ENCODE measurements around the gene NR0B1.

NR0B1 gene

GRCh38 chrX:30309139-30309571 lies at the start of gene NR0B1:
Gene NR0B1, minus strand, starts transcription at chrX:30309390. Its CDS starts 27 bp downstream, at chrX:30309363.
- DNase-seq: peak; percentile 77 to 88 (median 82)

GRCh38 chrX:30349946-30350345 lies 40.8 kb upstream of the NR0B1 start:
- DNase-seq: no peak

GRCh38 chrX:30343206-30343605 lies 34.0 kb upstream of the NR0B1 start:
- no peak for DNase-seq

GRCh38 chrX:30340753-30341152 lies 31.6 kb upstream of the NR0B1 start:
- DNase-seq: no peak

- no peak for DNase-seq
Measured at GRCh38 chrX:30327762-30328161, 18.6 kb upstream of the NR0B1 start.

GRCh38 chrX:30317308-30317707 lies 8.1 kb upstream of the NR0B1 start:
- no peak for DNase-seq

- peak; percentile 46 to 93 (median 64) for DNase-seq
Measured at GRCh38 chrX:30313322-30313721, 4.1 kb upstream of the NR0B1 start.

GRCh38 chrX:30312858-30313257 lies 3.7 kb upstream of the NR0B1 start:
- no peak for DNase-seq

- no peak for DNase-seq
Measured at GRCh38 chrX:30310429-30311206, 1.4 kb upstream of the NR0B1 start.

- DNase-seq: peak; percentile 76 to 90 (median 89)
Measured at GRCh38 chrX:30308263-30309138, 689 bp downstream of the NR0B1 start.

- peak in 1 of 3 experiments; percentile 47 for DNase-seq
Measured at GRCh38 chrX:30307466-30307865, 1.7 kb downstream of the NR0B1 start.

- peak in 1 of 3 experiments; percentile 28 for DNase-seq
Measured at GRCh38 chrX:30304866-30305265, 4.3 kb downstream of the NR0B1 start.

- DNase-seq: no peak
Measured at GRCh38 chrX:30302956-30303355, 6.2 kb downstream of the NR0B1 start.

GRCh38 chrX:30301963-30302362 lies 7.2 kb downstream of the NR0B1 start:
- peak in 1 of 3 experiments; percentile 24 for DNase-seq

GRCh38 chrX:30301208-30301607 lies 8.0 kb downstream of the NR0B1 start:
- no peak for DNase-seq

- peak in 1 of 3 experiments; percentile 56 for DNase-seq
Measured at GRCh38 chrX:30296408-30297254, 12.6 kb downstream of the NR0B1 start.

- DNase-seq: peak in 1 of 3 experiments; percentile 37
Measured at GRCh38 chrX:30283456-30284200, 25.6 kb downstream of the NR0B1 start.

GRCh38 chrX:30282527-30282926 lies 26.7 kb downstream of the NR0B1 start:
- DNase-seq: no peak

- no peak for DNase-seq
Measured at GRCh38 chrX:30280428-30280827, 28.8 kb downstream of the NR0B1 start.

GRCh38 chrX:30278365-30278764 lies 30.8 kb downstream of the NR0B1 start:
- no peak for DNase-seq

- peak; percentile 14 to 68 (median 23) for DNase-seq
Measured at GRCh38 chrX:30275498-30275897, 33.7 kb downstream of the NR0B1 start.

GRCh38 chrX:30270639-30271038 lies 38.6 kb downstream of the NR0B1 start:
- DNase-seq: no peak
